Stimulated activated effector memory CD8-positive, alpha-beta T cell treated with anti-CD3 and anti-CD28 coated beads, Interleukin-12 subunit alpha, Interleukin-12 subunit beta, amount 100 ng/mL, for 72 hours (primary cell): ENCODE measurements around the gene FXYD5.
"Not testable (repeated sequence)": the region's sequence is repeated elsewhere in the genome, so short reads cannot be mapped to it uniquely, and the experiment has no call there.

Source experiments
- ATAC-seq: fragments of 150-1000 bp; cut with Tn5 transposase; 2 replicates; pipeline ENCODE4 v1.10.0; 2021
- DNase-seq, 2 donors: peaks; one replicate each; pipeline ENCODE4 v3.0.0; 2021 to 2022; ENCODE audit warnings: low spot score in 2 of 2
- H3K27ac Mint-ChIP-seq: one replicate; pipeline ENCODE4 v1.8.0; 2022; ENCODE audit warnings: mild to moderate bottlenecking, mixed read lengths
- H3K36me3 Mint-ChIP-seq: one replicate; pipeline ENCODE4 v1.8.0; 2022; ENCODE audit warnings: mild to moderate bottlenecking, mixed read lengths
- H3K4me1 Mint-ChIP-seq: one replicate; pipeline ENCODE4 v1.8.0; 2022; ENCODE audit warnings: mixed read lengths
- H3K4me3 Mint-ChIP-seq: one replicate; pipeline ENCODE4 v1.8.0; 2022; ENCODE audit warnings: mild to moderate bottlenecking, mixed read lengths
- H3K9me3 Mint-ChIP-seq: one replicate; pipeline ENCODE4 v1.8.0; 2022; ENCODE audit warnings: mixed read lengths

Gene FXYD5

GRCh38 chr19:35169221-35169995 is 14.9 kb downstream of the FXYD5 start:
- peaks cover 78% of the 10 kb centered on the region for H3K36me3 Mint-ChIP-seq
- H3K9me3 Mint-ChIP-seq = peaks cover 7% of the 10 kb centered on the region
- ATAC-seq (peak; percentile 48), DNase-seq (peak in 1 of 2 donors; percentile 42)
- no peak overlapping the region for H3K4me3 Mint-ChIP-seq
- H3K4me1 Mint-ChIP-seq = peaks cover 46% of the 10 kb centered on the region
- H3K27ac Mint-ChIP-seq = peak overlapping the region; percentile 73

DNA sequence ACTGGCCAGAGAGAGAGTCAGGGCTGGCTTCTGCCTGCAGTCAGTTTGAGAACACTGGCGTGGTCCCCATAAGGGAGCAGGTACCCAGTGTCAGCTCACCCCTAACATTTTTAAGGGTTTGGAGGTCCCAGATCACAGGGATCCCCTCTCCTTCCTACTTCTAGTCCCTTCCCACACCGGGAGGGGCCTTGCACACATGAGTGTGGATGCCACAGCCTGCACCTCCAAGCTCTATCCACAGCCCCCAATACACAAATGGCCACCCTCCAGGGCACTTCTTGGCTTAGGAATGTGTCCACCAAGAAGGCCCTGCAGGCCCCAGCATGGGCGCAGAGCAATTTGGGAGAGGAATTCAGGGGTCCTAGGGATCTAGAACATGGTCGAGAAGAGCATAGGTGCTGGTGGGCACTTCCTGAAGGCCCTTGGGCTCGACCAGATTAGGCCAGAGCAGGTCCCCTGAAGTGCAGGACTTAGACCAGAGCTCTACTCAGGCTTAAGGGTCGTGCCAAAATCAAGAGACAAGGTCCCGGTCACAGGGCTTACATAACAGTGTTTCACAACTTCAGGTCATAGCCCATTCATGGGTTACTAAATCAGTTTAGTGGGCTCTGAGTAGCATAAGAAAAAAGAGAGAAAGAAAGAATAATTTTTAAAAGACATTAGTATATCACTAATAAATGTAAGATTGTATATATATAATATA is 16.0 kb downstream of the FXYD5 start:
- DNase-seq = no peak
- ATAC-seq = no peak
- Mint-ChIP-seq H3K27ac (peak overlapping the region; percentile 73), H3K9me3 (peaks cover 5% of the 10 kb centered on the region), H3K4me1 (peaks cover 43% of the 10 kb centered on the region), H3K36me3 (peaks cover 67% of the 10 kb centered on the region), H3K4me3 (no peak overlapping the region)

GRCh38 chr19:35171730-35172129 is 17.2 kb downstream of the FXYD5 start:
- no peak for ATAC-seq

GRCh38 chr19:35174226-35174625 is 19.7 kb downstream of the FXYD5 start:
- ATAC-seq = no peak
- Mint-ChIP-seq H3K4me1 (peaks cover 13% of the 10 kb centered on the region), H3K9me3 (no peaks in the 10 kb centered on the region), H3K27ac (no peak overlapping the region), H3K36me3 (peaks cover 30% of the 10 kb centered on the region), H3K4me3 (no peak overlapping the region)
- DNase-seq = no peak

More at GRCh38 chr19:35171730-35172129, 17.2 kb downstream of the FXYD5 start:
- H3K9me3 Mint-ChIP-seq = no peaks in the 10 kb centered on the region
- no peak for DNase-seq
- H3K36me3 Mint-ChIP-seq = peaks cover 55% of the 10 kb centered on the region
- H3K4me1 Mint-ChIP-seq = peaks cover 31% of the 10 kb centered on the region
- H3K4me3 Mint-ChIP-seq = no peak overlapping the region
- H3K27ac Mint-ChIP-seq = peak overlapping the region; percentile 74

DNA sequence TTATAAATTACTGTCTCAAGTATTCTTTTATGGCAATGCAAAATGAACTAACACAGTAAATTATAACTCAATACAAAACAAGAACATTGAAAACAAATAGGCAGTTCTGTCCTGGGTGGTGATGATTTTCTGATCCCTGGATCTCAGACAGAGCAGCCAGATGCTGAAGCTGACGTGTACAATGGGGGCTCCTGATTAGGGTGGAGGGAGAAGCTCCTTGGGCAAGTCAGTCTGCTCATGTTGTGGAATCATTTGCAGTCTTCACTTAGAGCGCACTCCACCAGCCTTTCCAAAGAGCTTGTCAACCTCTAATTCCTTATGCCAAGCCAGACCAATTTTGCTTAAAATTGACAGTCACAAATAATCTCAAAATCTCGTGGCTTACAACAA is 21.6 kb downstream of the FXYD5 start:
- H3K4me3 Mint-ChIP-seq = no peak overlapping the region
- H3K9me3 Mint-ChIP-seq = no peaks in the 10 kb centered on the region
- peaks cover 10% of the 10 kb centered on the region for H3K36me3 Mint-ChIP-seq
- no peak for ATAC-seq
- H3K4me1 Mint-ChIP-seq = peaks cover 11% of the 10 kb centered on the region
- no peak for DNase-seq
- H3K27ac Mint-ChIP-seq = no peak overlapping the region

- Mint-ChIP-seq H3K27ac (peak overlapping the region; percentile 38), H3K4me1 (peaks cover 11% of the 10 kb centered on the region), H3K4me3 (no peak overlapping the region), H3K9me3 (no peaks in the 10 kb centered on the region), H3K36me3 (no peaks in the 10 kb centered on the region)
- DNase-seq (peak in 1 of 2 donors; percentile 43), ATAC-seq (no peak)
Observed at GRCh38 chr19:35177377-35178274, 23.1 kb downstream of the FXYD5 start.

- no peak overlapping the region for H3K4me3 Mint-ChIP-seq
- H3K27ac Mint-ChIP-seq = no peak overlapping the region
- ATAC-seq (no peak), DNase-seq (peak in 1 of 2 donors; percentile 12)
- H3K36me3 Mint-ChIP-seq = no peaks in the 10 kb centered on the region
- no peaks in the 10 kb centered on the region for H3K9me3 Mint-ChIP-seq
- H3K4me1 Mint-ChIP-seq = peaks cover 11% of the 10 kb centered on the region
Observed at GRCh38 chr19:35178701-35179100, 24.2 kb downstream of the FXYD5 start.

GRCh38 chr19:35179830-35180229 is 25.3 kb downstream of the FXYD5 start:
- H3K36me3 Mint-ChIP-seq = no peaks in the 10 kb centered on the region
- ATAC-seq (no peak), DNase-seq (peak in 1 of 2 donors; percentile 26)
- H3K27ac Mint-ChIP-seq = no peak overlapping the region
- peaks cover 11% of the 10 kb centered on the region for H3K4me1 Mint-ChIP-seq
- H3K9me3 Mint-ChIP-seq = no peaks in the 10 kb centered on the region
- H3K4me3 Mint-ChIP-seq = no peak overlapping the region

GRCh38 chr19:35181387-35181786 is 26.9 kb downstream of the FXYD5 start:
- no peak overlapping the region for H3K27ac Mint-ChIP-seq
- ATAC-seq (no peak), DNase-seq (no peak)
- H3K36me3 Mint-ChIP-seq = no peaks in the 10 kb centered on the region
- no peaks in the 10 kb centered on the region for H3K9me3 Mint-ChIP-seq
- H3K4me1 Mint-ChIP-seq = peaks cover 11% of the 10 kb centered on the region
- no peak overlapping the region for H3K4me3 Mint-ChIP-seq

DNA sequence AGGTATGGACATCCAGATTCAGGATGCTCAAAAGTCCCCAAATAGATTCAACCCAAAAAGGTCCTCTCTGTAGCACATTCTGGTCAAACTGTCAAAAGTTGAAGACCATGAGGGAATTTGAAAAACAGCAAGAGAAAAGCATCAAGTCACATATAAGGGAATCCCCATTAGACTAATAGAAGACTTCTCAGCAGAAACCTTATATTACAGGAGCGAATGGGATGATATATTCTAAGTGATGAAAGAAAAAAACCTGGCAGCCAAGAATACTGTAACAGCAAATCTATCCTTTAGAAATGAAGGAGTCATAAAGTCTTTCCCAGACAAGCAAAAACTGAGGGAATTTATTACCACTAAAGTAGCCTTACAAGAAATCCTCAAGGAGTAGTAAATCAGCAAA is 29.7 kb downstream of the FXYD5 start:
- DNase-seq (no peak), ATAC-seq (no peak)
- Mint-ChIP-seq H3K4me1 (peaks cover 9% of the 10 kb centered on the region), H3K27ac (no peak overlapping the region), H3K36me3 (no peaks in the 10 kb centered on the region), H3K9me3 (peaks cover 3% of the 10 kb centered on the region), H3K4me3 (no peak overlapping the region)

DNA sequence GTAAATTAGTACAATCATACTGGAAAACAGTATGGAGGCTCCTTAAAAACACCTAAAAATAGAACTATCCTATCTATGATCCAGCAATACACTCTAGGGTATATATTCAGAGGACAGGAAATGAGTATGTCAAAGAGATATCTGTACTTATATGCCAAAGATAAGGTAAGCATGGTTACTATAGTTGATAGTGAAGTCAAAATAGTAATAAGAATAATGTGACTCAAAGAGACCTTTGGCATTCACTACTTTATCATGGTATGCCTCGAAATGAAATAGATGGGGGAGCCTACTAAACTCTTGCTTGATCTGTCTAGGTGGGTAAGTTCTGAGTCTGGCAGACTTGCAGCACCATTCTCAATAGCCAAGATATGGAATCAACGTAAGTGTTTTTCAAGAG is 30.3 kb downstream of the FXYD5 start:
- peaks cover 3% of the 10 kb centered on the region for H3K4me1 Mint-ChIP-seq
- H3K27ac Mint-ChIP-seq = no peak overlapping the region
- no peaks in the 10 kb centered on the region for H3K36me3 Mint-ChIP-seq
- DNase-seq (no peak), ATAC-seq (peak; percentile 70)
- H3K4me3 Mint-ChIP-seq = no peak overlapping the region
- H3K9me3 Mint-ChIP-seq = peaks cover 3% of the 10 kb centered on the region

DNA sequence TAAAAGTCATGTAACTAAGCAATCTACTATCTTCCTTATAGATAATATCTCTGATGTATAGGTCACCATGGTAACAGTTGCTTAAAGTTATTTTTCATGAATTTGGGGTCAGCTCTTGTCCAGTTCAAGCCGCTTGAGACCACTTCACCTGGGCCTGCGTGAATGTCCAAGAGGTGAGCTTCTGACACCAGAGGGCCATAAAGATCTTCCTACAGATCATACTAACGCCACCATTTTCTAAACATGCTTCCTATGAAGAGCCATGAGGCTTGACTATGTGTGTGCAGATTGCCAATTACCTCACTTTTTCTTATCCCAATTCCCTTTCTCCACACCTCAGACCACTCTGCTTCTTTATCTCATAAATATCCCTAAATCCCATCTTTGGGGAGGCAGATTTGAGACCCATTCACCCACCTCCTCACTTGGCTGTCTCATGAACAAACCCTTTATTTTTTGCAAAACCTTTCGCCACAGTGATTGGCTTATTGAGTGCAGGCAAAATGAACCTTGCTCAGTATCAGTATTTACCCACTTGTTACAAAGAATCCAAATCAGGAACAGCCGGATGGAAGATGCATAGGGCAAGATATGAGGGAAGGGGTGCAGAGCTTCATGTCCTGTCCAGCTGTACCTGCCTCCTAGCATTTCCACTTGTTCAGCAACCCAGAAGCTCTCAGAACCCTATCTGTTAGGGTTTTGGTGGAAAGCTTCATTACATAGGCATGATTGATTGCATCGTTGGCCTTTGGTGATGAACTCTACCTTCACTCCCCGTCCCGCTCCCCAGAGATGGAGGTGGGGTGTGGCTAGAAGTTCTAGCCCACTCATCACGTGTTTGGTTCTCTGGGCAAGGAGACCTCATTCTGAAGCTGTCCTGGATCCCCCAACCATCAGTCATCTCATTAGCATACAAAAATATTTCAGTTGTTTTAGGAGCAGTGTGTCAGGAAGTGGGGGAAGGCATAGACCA is 39.8 kb downstream of the FXYD5 start:
- H3K9me3 Mint-ChIP-seq = no peaks in the 10 kb centered on the region
- H3K4me1 Mint-ChIP-seq = no peaks in the 10 kb centered on the region
- ATAC-seq = no peak
- no peaks in the 10 kb centered on the region for H3K36me3 Mint-ChIP-seq
- peak in 1 of 2 donors; percentile 23 for DNase-seq
- no peak overlapping the region for H3K27ac Mint-ChIP-seq
- H3K4me3 Mint-ChIP-seq = no peak overlapping the region

DNA sequence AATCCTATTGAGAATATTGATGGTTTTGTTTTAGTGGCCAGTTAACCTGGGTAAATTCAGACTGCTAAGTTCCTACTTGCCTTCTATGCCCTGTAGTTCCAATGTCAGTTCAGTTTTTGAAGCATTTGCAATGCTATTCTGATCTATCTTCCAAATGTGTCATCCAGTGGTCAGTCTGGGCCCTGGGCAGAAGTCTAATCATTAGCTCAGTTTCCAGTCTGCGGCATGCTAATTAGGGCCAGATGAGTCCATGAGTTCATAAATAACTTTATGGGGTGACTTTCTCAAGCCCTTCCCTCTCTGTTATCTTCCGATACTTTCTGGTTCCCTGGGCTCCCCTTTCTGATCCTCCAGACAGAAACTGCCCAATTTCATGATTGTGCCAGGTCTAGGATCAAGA is 41.3 kb downstream of the FXYD5 start:
- Mint-ChIP-seq H3K9me3 (no peaks in the 10 kb centered on the region), H3K4me3 (no peak overlapping the region)

GRCh38 chr19:35196861-35197260 is 42.3 kb downstream of the FXYD5 start:
- ATAC-seq, H3K27ac Mint-ChIP-seq, H3K36me3 Mint-ChIP-seq, H3K4me1 Mint-ChIP-seq, H3K9me3 Mint-ChIP-seq, H3K4me3 Mint-ChIP-seq: not testable (repeated sequence)
- DNase-seq = peak in 1 of 2 donors; percentile 20

More for the DNA sequence above, 41.3 kb downstream of the FXYD5 start:
- ATAC-seq = no peak
- Mint-ChIP-seq H3K4me1 (no peaks in the 10 kb centered on the region), H3K36me3 (no peaks in the 10 kb centered on the region), H3K27ac (no peak overlapping the region)
- no peak for DNase-seq
